Activated CD4-positive, alpha-beta T cell treated with anti-CD3 and anti-CD28 coated beads, Interleukin-2, amount 10 ng/mL, durations not matched to agents 24 days and 14 days (primary cell): ENCODE results near the gene SIT1. TPM values are rescaled to one million over a fixed set of nuclear protein-coding genes. Genes with fewer than 3 reads are reported as not detected.
A peak's percentile ranks its signal among the peaks of the same experiment; 100 is the strongest.

ENCODE experiments used
- DNase-seq: peaks from one replicate; pipeline ENCODE4 v3.0.0; 2022
- H3K27ac Mint-ChIP-seq: one replicate; pipeline ENCODE4 v1.8.0; 2022; ENCODE audit warnings: mild to moderate bottlenecking, mixed read lengths
- H3K27me3 Mint-ChIP-seq: one replicate; pipeline ENCODE4 v1.8.0; 2022; ENCODE audit warnings: mixed read lengths
- H3K36me3 Mint-ChIP-seq: one replicate; pipeline ENCODE4 v1.8.0; 2022; ENCODE audit warnings: low read depth, mild to moderate bottlenecking, mixed read lengths
- H3K4me1 Mint-ChIP-seq: one replicate; pipeline ENCODE4 v1.8.0; 2021; ENCODE audit warnings: mixed read lengths
- H3K4me3 Mint-ChIP-seq: one replicate; pipeline ENCODE4 v1.8.0; 2022; ENCODE audit warnings: mild to moderate bottlenecking, moderate library complexity, mixed read lengths
- H3K9me3 Mint-ChIP-seq: one replicate; pipeline ENCODE4 v1.8.0; 2021; ENCODE audit warnings: mixed read lengths
- intact Hi-C: fragments of 100-400 bp; cut with micrococcal nuclease; formaldehyde crosslinking; loops from one replicate; pipeline ENCODE4 v1.15.1; 2023
- total RNA-seq: library from RNA; stranded (reverse); gene quantifications from 2 replicates; pipeline ENCODE4 v1.2.3, GENCODE V29; 2022

Gene SIT1
- total RNA-seq, 1 donor from 2014 or later = 81.8 TPM

DNA sequence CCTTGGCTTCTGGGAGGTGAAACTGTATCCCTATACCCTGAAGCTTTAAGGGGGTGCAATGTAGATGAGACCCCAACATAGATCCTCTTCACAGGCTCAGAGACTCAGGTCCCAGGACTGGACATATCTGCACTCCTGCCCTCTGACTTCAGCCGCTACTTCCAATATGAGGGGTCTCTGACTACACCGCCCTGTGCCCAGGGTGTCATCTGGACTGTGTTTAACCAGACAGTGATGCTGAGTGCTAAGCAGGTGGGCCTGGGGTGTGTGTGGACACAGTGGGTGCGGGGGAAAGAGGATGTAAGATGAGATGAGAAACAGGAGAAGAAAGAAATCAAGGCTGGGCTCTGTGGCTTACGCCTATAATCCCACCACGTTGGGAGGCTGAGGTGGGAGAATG, 28.4 kb upstream of the SIT1 start:
- H3K27me3 Mint-ChIP-seq = peaks cover 20% of the 10 kb centered on the region
- peaks cover 6% of the 10 kb centered on the region for H3K4me1 Mint-ChIP-seq
- intact Hi-C loops = no loop called here
- no peak for DNase-seq
- no peak overlapping the region for H3K27ac Mint-ChIP-seq
- H3K36me3 Mint-ChIP-seq = peaks cover 1% of the 10 kb centered on the region
- no peak overlapping the region for H3K4me3 Mint-ChIP-seq
- H3K9me3 Mint-ChIP-seq = no peaks in the 10 kb centered on the region

DNA sequence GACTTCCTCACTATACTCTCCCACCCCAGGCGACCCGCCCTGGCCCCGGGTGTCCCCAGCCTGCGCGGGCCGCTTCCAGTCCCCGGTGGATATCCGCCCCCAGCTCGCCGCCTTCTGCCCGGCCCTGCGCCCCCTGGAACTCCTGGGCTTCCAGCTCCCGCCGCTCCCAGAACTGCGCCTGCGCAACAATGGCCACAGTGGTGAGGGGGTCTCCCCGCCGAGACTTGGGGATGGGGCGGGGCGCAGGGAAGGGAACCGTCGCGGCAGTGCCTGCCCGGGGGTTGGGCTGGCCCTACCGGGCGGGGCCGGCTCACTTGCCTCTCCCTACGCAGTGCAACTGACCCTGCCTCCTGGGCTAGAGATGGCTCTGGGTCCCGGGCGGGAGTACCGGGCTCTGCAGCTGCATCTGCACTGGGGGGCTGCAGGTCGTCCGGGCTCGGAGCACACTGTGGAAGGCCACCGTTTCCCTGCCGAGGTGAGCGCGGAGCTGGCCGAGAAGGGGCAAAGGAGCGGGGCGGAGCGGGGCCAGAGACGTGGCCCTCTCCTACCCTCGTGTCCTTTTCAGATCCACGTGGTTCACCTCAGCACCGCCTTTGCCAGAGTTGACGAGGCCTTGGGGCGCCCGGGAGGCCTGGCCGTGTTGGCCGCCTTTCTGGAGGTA, 25.1 kb upstream of the SIT1 start:
- H3K4me1 Mint-ChIP-seq = peaks cover 6% of the 10 kb centered on the region
- no peaks in the 10 kb centered on the region for H3K9me3 Mint-ChIP-seq
- H3K4me3 Mint-ChIP-seq = peak overlapping the region; percentile 56
- H3K36me3 Mint-ChIP-seq = no peaks in the 10 kb centered on the region
- peak; percentile 74 for DNase-seq
- H3K27me3 Mint-ChIP-seq = peaks cover 31% of the 10 kb centered on the region
- no peak overlapping the region for H3K27ac Mint-ChIP-seq
- intact Hi-C loops = no loop called here

DNA sequence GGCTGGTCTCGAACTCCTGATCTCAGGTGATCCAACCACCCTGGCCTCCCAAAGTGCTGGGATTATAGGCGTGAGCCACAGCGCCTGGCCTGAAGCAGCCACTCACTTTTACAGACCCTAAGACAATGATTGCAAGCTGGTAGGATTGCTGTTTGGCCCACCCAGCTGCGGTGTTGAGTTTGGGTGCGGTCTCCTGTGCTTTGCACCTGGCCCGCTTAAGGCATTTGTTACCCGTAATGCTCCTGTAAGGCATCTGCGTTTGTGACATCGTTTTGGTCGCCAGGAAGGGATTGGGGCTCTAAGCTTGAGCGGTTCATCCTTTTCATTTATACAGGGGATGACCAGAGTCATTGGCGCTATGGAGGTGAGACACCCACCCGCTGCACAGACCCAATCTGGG, 24.5 kb upstream of the SIT1 start:
- peak overlapping the region; percentile 56 for H3K4me3 Mint-ChIP-seq
- no peak for DNase-seq
- H3K36me3 Mint-ChIP-seq = no peaks in the 10 kb centered on the region
- peaks cover 6% of the 10 kb centered on the region for H3K4me1 Mint-ChIP-seq
- H3K27ac Mint-ChIP-seq = no peak overlapping the region
- no peaks in the 10 kb centered on the region for H3K9me3 Mint-ChIP-seq
- intact Hi-C loops = no loop called here
- H3K27me3 Mint-ChIP-seq = peaks cover 33% of the 10 kb centered on the region

DNA sequence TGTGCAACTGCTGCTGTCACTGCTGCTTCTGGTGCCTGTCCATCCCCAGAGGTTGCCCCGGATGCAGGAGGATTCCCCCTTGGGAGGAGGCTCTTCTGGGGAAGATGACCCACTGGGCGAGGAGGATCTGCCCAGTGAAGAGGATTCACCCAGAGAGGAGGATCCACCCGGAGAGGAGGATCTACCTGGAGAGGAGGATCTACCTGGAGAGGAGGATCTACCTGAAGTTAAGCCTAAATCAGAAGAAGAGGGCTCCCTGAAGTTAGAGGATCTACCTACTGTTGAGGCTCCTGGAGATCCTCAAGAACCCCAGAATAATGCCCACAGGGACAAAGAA, 23.3 kb upstream of the SIT1 start:
- intact Hi-C loops = no loop called here
- H3K4me1 Mint-ChIP-seq = peaks cover 6% of the 10 kb centered on the region
- DNase-seq = no peak
- H3K27ac Mint-ChIP-seq = no peak overlapping the region
- no peaks in the 10 kb centered on the region for H3K36me3 Mint-ChIP-seq
- H3K4me3 Mint-ChIP-seq = no peak overlapping the region
- H3K27me3 Mint-ChIP-seq = peaks cover 33% of the 10 kb centered on the region
- H3K9me3 Mint-ChIP-seq = no peaks in the 10 kb centered on the region

DNA sequence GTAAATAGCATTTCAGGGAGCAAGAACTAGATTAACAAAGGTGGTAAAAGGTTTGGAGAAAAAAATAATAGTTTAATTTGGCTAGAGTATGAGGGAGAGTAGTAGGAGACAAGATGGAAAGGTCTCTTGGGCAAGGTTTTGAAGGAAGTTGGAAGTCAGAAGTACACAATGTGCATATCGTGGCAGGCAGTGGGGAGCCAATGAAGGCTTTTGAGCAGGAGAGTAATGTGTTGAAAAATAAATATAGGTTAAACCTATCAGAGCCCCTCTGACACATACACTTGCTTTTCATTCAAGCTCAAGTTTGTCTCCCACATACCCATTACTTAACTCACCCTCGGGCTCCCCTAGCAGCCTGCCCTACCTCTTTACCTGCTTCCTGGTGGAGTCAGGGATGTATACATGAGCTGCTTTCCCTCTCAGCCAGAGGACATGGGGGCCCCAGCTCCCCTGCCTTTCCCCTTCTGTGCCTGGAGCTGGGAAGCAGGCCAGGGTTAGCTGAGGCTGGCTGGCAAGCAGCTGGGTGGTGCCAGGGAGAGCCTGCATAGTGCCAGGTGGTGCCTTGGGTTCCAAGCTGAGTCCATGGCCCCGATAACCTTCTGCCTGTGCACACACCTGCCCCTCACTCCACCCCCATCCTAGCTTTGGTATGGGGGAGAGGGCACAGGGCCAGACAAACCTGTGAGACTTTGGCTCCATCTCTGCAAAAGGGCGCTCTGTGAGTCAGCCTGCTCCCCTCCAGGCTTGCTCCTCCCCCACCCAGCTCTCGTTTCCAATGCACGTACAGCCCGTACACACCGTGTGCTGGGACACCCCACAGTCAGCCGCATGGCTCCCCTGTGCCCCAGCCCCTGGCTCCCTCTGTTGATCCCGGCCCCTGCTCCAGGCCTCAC, 22.6 kb upstream of the SIT1 start, which contains the start of gene CA9:
Gene CA9, plus strand, starts transcription at position 797 of the 893 bp plus-strand sequence. Its CDS starts 32 bp downstream, at position 829.
- Mint-ChIP-seq H3K4me3 (peak within 1 kb of the TSS; percentile 5), H3K27ac (no peak within 1 kb of the TSS), H3K36me3 (no peaks in the 10 kb centered on the region), H3K27me3 (peaks cover 33% of the 10 kb centered on the region), H3K4me1 (peaks cover 6% of the 10 kb centered on the region), H3K9me3 (peaks cover 4% of the 10 kb centered on the region)
- DNase-seq = no peak
- intact Hi-C loops = no loop called here

DNA sequence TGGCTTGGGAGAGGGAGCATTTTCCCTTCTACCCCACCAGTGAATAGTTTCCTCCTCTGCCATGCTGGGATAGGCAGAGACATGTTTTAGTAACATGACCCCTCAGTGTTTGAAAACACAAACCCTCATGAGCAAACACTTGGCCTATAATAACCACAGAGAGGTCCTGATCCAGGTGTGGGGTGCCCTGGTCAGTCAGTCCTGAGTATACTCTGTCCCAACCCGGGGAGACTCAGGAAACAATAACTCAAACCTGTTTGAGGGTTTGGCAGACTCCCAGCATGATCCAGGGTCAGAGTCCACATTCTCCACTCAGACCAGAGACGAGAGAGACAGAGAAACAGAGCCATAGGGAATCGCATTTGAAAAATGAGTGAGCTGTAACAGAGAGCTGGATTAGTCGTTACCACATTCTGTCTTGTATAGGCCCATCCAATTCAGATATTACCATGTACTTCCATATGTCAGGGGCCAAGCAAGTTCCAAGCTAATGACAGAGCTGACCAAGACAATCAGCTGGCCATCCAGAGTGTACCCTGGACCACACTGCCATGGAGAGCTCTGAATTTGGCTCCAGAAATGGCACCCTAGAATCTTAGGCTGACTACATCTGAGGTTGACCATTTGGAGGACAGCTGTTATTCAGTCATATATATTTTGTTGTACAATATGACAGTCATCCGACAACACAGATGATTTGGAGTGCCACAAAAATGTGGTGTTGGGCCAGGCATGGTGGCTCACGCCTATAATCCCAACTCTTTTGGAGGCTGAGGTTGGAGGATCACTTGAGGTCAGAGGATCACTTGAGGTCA, 18.8 kb upstream of the SIT1 start:
- intact Hi-C loops = no loop called here
- H3K27me3 Mint-ChIP-seq = peaks cover 18% of the 10 kb centered on the region
- DNase-seq = no peak
- H3K4me1 Mint-ChIP-seq = peaks cover 14% of the 10 kb centered on the region
- H3K4me3 Mint-ChIP-seq = no peak overlapping the region
- H3K27ac Mint-ChIP-seq = no peak overlapping the region
- H3K9me3 Mint-ChIP-seq = peaks cover 13% of the 10 kb centered on the region
- no peaks in the 10 kb centered on the region for H3K36me3 Mint-ChIP-seq

DNA sequence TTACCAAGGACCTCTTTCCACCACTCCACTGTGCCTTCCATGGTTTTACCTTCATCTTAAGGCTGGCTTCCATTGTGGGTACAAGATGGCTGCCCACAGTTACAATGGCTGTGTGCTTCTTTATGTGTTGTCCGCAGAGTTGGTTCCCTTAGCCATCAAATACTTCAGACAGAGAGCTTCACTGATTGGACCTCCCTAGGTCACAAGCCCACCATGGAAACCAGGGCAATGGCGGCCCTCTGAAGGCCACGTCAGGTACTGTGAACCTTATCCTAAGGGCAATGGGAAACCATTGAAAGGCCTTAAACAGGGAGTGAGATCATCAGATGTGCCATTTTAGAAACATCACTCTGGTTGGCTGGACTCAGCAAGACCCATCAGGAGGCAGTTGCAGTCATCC, 17.2 kb upstream of the SIT1 start:
- intact Hi-C loops = no loop called here
- no peak overlapping the region for H3K27ac Mint-ChIP-seq
- H3K4me1 Mint-ChIP-seq = peaks cover 28% of the 10 kb centered on the region
- peaks cover 7% of the 10 kb centered on the region for H3K27me3 Mint-ChIP-seq
- H3K9me3 Mint-ChIP-seq = peaks cover 13% of the 10 kb centered on the region
- no peak overlapping the region for H3K4me3 Mint-ChIP-seq
- H3K36me3 Mint-ChIP-seq = no peaks in the 10 kb centered on the region
- DNase-seq = no peak

DNA sequence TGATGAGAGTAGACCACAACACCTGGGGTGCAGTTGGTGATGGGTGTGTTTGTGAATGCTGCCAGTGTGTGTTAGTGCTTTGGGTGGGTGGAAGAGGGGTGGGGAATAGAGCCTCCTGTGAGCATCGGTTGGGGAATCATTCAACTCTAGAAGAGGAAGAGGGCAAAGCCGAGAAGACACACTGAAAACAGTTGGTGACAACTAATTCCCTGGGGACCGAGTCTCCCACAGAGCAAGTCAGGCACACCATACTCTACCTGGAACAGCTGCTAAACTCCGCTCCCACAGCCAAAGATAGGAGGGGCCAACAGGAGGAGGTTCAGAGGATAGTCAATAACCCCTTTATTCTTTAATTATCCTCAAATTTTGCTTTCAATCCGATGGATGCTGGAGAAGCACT, 15.8 kb upstream of the SIT1 start:
- H3K9me3 Mint-ChIP-seq = peaks cover 13% of the 10 kb centered on the region
- no peak overlapping the region for H3K4me3 Mint-ChIP-seq
- peaks cover 10% of the 10 kb centered on the region for H3K36me3 Mint-ChIP-seq
- DNase-seq = no peak
- peaks cover 2% of the 10 kb centered on the region for H3K27me3 Mint-ChIP-seq
- peaks cover 40% of the 10 kb centered on the region for H3K4me1 Mint-ChIP-seq
- intact Hi-C loops = no loop called here
- no peak overlapping the region for H3K27ac Mint-ChIP-seq

DNA sequence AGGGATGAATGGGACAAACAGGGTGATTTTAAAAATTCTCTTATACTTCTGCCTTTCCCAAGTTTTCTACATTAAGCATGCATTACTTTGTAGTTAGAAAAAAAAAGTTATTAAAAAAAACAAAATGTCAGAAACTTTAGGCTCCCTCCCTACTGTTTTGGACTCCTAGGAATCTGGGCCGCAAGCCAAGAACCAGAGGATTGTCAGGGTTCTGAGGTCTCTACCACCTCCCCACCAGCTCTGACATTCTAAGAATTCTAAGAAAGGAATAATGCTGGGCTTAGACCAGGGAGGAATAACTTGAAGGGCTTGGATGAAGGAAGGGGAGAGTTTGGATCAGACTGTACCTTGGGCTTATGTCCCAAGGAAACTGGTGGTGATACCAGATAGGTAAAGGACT, 15.3 kb upstream of the SIT1 start:
- Mint-ChIP-seq H3K36me3 (peaks cover 12% of the 10 kb centered on the region), H3K4me3 (peak overlapping the region; percentile 94), H3K27ac (peak overlapping the region; percentile 15), H3K27me3 (peaks cover 2% of the 10 kb centered on the region), H3K9me3 (peaks cover 13% of the 10 kb centered on the region), H3K4me1 (peaks cover 43% of the 10 kb centered on the region)
- DNase-seq = no peak
- intact Hi-C loops = no loop called here

DNA sequence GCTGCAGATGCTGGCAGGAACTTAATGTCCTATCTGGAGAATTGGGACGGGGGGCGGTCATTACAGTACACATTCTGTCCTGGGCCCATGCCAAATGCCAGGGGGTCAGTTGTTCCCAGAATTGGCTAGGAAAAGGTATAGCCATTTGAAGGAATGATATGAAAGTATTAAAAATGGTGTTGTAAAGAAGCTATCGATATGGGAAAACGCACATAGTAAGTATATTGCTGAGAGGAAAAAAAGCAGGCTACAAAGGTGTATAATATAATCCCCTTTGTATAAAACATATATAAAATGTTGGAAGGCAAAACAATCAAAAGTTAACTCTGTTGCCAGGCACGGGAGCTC, 14.7 kb upstream of the SIT1 start:
- peaks cover 13% of the 10 kb centered on the region for H3K9me3 Mint-ChIP-seq
- intact Hi-C loops = no loop called here
- peaks cover 1% of the 10 kb centered on the region for H3K27me3 Mint-ChIP-seq

DNA sequence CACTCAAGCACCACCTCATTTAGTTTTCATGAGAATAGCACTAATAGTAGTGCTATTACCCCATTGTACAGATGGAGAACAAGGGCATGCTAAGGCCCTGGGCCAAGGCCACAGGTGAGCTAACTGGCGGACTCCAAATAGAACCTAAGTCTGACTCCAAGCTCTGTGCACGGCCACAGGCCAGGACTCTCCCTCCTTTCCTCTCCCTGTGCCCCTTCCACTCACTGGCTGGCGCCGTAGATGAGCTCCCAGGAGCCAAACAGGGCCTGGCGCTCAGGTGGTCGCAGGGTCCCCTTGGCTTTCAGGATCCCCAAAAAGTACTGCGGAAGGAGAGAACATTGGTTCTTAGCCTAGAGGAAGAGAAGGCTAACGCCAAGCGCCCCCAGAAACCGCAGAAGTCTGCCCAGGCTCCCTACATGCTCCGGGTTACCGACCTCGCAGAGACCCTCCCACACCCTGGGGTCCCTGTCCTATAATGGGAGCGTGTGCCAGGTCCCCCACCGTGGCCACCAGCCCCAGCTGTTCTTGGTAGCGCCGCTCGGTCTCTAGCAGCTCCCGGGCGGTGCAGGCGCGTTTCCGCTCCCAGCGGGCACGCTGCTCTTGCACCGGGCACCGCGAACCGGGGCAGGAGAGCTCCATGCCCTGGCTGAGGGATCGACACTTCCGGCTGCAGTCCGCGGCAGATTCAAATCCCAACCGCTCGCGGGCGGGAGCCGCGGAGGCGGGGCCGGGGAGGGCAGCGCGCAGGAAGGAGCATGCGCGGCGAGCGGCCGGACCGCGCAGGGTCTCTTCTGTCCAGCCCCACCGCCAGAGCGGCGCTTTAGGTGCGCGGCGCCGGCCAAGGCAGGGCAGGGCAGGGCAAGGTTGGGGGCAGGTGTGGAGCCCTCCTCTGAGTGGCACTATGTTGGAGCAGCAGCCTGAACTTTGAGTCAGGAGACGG, 14.1 kb upstream of the SIT1 start, which contains the start of gene ARHGEF39:
Gene ARHGEF39, minus strand, starts transcription at position 665 of the 940 bp plus-strand sequence. Its CDS starts 26 bp downstream, at position 639.
- H3K27ac Mint-ChIP-seq = peak within 1 kb of the TSS; percentile 85
- DNase-seq = peak; percentile 95
- peaks cover 55% of the 10 kb centered on the region for H3K4me1 Mint-ChIP-seq
- peaks cover 13% of the 10 kb centered on the region for H3K9me3 Mint-ChIP-seq
- no peaks in the 10 kb centered on the region for H3K27me3 Mint-ChIP-seq
- H3K4me3 Mint-ChIP-seq = peak within 1 kb of the TSS; percentile 94
- H3K36me3 Mint-ChIP-seq = peaks cover 24% of the 10 kb centered on the region
- intact Hi-C loops = no loop called here

More for the DNA sequence above, 14.7 kb upstream of the SIT1 start:
- no peak for DNase-seq
- H3K36me3 Mint-ChIP-seq = peaks cover 18% of the 10 kb centered on the region
- H3K4me1 Mint-ChIP-seq = peaks cover 49% of the 10 kb centered on the region
- H3K4me3 Mint-ChIP-seq = peak overlapping the region; percentile 94
- H3K27ac Mint-ChIP-seq = peak overlapping the region; percentile 85

DNA sequence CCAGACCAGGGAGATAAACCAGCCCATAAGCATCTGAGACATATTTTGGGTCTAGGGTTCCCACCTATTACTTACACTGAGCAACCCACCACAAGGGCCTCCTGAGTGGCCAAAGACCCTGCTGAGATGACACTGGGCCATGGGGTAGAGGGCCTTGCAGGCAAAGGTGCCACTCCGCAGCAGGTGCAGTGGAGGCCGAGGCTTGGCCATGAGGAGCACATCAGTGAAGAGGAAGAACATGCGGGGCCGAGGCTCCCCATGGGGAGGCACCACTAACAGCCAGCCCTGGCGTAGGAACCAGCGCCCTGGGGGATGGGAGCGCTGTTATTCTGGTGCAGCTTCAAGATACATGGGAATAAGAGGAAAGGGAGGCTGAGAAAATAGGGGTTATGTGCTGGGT, 11.7 kb upstream of the SIT1 start:
- DNase-seq = no peak
- Mint-ChIP-seq H3K9me3 (peaks cover 5% of the 10 kb centered on the region), H3K4me1 (peaks cover 70% of the 10 kb centered on the region), H3K27me3 (peaks cover 4% of the 10 kb centered on the region), H3K36me3 (peaks cover 35% of the 10 kb centered on the region), H3K27ac (peak overlapping the region; percentile 68), H3K4me3 (peak overlapping the region; percentile 52)
- intact Hi-C loops = no loop called here
